NB4 (cell line): ENCODE results near the gene TMEM196.

Source experiments
- CTCF ChIP-seq: IDR thresholded peaks from one replicate; pipeline ENCODE4 v1.5.1; 2012; ENCODE audit warnings: low read depth, low read length
- MAX ChIP-seq: IDR thresholded peaks from 2 replicates; pipeline ENCODE4 v1.6.1; 2011; ENCODE audit warnings: low read depth, low read length
- MYC ChIP-seq: IDR thresholded peaks from 2 replicates; pipeline ENCODE4 v1.6.1; 2011; ENCODE audit warnings: low read depth, low read length
- POLR2A ChIP-seq: IDR thresholded peaks from 2 replicates; pipeline ENCODE4 v1.6.1; 2011; ENCODE audit warnings: mild to moderate bottlenecking; ENCODE audit not compliant: insufficient read length; ENCODE audit errors: extremely low read depth

GRCh38 chr7:19677180-19677579 lies 96.2 kb downstream of the TMEM196 start:
- TF ChIP-seq MYC (0 out of 2 replicates have a peak, but pooled peaks have one; percentile 29), CTCF (no peak), POLR2A (no peak), MAX (peak; percentile 42; the same call in 1 of the 2 replicates)
